Fibroblast of skin of back (primary cell): ENCODE data around the gene AHNAK2.
"Not testable (repeated sequence)": the region's sequence is repeated elsewhere in the genome, so short reads cannot be mapped to it uniquely, and the experiment has no call there.

Experiments used
- DNase-seq: peaks from one replicate; pipeline ENCODE4 v3.0.0-alpha.2; 2013

The AHNAK2 gene

DNA sequence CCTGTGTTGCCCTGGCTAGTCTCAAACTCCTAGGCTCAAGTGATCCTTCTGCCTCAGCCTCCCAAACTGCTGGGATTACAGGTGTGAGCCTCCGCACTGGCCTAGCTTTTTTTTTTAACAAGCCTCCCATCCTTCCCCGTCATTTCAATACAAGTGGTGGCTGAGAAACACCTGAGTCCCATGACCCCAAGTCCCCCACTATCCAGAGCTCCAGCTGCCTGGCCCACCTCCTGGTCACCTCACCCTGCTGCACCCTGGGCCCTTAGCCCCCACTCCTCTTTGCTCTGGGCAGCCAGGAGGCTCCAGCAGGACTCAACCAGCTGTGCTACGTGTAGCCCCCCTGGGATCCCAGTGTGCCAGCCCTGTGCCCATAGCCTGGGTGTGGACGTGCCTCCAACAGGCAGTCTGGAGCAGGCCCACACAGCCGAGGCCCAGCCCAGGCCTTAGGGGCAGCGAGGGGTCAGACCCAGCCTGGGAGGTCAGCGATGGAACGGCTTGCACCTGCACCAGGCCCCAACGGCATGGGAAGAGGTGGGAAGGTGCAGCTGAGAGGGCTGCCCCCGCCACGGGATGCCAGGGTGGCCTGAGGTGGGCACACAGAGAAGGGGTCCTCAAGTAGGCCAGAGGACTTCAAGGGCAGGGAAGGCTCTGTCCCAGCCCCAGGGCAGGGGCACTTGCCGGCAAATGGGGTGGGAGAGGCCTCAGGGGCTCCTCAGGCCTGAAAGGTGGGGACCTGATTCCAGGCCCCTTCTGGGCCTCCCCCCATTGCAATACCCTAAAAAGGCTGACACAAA, 6.5 kb downstream of the AHNAK2 start:
- DNase-seq = no peak

DNA sequence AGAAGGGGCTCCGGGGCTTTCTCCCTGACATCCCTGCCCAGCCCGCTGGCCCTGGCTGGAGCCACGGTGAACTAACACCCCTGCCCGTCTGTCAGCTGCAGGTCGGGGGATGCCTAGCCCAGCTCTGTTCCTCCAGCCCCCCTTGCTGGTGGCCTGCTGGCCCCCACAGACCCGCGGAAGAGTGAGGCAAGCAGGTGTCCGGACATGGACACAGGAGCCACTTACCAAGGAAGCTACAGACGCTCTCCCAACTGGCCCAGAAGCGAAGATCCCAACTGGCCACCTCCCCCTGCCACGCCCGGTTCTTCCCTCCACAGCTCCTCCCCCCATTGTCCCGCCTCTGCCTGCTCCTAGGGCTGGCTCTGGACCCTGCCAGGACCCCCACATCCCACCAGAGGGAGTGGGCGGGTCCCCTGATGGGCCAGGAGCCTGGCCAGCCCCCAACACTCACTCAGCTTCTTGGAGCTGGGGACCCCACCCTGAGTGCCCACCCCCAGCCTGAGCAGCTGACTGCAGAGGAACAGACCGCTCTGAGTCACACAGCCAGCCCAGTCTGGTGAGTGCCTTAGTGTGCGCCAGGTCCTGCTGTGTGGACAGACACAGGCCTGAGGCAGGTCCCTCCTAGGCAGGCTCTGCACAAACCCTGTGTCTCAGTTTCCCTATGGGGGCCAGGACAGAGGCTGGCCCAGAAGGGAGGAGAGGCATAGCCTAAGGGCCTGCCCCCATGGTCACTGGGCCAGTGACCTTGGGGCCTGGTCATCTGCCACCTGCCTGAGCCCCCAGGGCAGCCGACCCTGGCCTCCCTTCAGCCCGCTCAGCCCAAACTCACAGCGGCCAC, 7.7 kb downstream of the AHNAK2 start:
- peak; percentile 94 for DNase-seq

DNA sequence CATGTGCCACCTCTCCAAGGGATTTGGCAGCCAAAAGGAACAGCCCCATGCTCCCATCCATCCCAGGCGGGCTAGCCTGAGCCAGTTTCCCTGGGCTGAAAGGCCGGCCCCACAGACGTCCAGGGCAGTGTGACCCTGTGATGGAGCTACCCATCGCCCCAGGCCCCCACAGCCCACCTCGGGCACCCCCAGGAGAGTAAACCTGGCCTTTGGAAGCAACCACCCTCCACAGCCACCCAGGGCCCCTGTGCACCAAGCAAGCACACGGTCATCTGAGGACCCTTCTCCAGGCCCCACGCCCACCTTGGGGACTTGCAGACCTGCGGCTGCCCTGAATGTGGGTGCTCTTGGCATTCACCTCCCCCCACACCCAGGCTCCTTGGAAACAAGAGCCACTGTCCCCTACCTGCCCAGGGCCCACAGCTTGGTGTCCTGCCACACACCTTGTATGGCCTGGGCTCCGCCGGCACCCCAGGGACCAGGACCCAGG, 8.4 kb downstream of the AHNAK2 start:
- DNase-seq = no peak

DNA sequence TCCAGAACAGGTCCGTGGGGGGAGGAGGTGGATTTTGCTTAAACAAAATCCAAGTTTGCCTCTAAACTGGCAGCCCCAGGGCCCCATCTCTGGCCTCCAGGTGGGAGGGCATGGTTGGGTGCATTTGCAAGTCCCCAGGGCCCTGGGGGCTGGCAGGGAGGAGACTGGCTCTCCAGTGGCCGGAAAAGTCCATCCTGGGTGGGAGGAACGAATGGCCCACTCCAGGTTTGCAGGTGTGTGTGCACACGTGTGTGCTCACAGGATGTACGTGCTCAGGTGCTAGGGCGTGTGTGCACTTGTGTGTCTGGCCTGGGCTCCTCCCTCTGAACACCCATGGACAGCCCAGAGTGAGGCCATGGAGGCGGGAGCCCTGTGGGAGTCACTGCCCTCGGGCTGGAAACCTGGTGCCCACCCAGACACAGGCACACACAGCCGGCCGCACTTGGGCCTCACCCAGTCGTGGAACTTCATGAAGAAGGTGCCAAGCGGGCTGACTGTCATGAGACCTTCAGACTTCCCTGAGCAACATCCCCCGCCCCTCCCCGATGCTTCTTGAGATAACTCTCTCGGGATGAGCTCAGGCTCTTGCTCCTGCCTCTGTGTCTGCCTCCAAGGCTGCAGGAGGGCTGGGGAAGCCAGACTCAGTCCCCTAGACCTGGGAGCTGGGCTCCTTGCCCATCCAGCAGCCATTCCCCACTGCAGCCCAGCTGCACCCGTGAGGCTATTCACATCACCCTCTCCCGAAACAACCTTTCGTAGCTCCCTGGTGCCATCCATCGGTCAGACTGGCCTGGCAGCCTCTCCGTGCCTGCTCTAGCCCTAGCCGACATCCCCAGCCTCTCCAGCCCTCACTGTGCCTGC, 9.4 kb downstream of the AHNAK2 start:
- DNase-seq = peak; percentile 44

DNA sequence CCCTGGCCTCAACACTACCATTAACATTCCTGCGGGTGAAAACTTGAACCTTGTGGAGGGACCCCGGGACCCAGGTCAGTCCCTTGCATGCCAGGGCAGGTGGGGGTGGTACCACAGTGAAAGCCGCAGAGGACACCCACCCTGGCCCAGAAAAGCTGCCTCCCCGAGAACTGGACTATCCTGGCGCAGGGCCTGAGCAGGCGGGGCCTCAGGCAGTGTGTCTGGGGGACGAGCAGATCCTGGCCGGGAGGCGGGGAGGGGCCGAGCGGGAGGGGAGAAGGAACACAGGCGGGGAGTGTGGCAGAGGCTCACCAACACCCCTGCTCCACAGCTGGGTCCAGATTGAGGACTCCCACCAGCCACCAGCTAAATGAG, 10.0 kb downstream of the AHNAK2 start:
- DNase-seq = peak; percentile 73

DNA sequence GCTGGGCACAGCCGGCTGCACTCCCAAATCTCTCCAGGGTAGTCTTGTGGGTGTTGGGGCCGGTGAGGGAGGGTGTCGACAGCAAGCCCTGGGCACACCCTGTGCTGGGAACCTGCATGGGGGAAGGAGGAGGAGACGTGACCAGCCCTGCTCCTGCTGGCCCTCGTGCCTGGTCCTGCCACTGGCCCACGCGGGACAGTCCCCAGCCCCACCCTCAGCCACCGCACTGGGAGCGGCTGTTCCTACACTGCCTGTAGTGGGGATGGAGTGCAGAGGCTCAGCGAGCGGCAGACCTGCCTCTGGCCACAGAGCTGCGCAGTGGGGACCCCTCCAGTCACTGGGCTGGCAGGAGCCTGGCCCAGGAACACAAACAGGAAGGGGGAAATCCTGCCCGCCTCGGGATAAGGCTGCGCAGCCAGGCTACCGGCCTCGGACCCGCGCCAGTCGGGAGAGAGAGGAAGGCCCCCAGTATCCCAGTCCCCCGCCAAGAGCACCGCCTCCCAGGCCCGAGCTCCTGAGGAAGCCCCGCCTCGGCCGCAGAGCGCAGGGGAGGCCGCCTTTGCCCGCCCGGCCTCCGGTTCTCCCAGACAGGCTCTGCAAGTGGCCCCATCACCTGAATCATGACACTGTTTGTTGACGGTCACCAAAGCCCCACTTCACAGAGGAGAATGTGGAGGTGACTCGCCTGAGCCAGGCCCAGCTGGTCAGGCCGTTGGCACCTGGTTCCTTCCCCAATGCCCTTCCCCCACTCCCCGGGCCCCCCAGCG, 10.6 kb downstream of the AHNAK2 start:
- peak; percentile 52 for DNase-seq

DNA sequence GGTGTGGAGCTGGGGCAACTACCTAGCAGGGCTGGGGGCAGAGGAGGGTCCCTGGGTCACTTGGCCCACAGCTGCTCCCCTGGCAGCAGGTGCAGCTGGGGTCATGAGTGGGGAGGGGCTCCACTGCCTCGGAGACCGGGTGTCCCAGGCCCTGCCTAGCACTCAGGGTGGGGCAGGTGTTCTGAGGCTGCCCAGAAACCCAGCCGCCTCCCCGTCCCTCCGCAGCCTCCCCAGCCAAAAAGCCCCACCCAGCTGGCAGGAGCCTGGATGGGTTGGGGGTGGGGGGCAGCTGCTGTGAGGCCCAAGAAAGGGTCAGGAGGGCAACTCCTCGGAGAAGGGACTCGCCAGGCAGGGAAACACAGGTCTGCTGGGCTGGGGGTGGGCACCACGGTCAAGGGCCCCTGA, 11.2 kb downstream of the AHNAK2 start:
- no peak for DNase-seq

DNA sequence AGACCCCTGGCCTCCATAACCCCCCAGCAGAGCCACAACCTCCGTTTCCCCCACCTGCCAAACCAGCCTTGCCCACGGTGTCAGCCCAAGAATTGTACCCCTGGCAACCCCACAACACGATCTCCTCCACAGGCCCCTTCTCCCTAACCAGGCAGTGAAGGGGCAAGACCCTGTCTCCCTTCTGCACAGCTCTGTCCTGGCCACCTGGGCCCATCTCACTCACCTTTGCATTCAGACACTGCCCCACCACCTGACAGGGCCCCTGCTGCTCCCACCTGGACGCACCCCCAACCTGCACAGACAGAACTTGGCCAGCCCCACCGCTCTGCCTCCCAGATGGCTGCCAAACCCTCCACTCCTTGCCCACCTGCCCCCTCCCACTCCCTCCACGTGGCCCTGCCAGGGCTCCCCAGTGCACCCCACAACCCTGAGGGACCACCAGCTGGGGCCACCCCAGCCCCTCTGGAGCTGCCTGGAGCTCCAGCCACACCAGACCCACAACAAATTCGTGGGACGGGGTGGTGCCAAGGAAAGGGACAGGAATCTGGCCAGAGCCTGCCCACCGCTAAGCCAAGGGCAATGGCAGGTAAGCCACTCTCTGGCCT, 11.8 kb downstream of the AHNAK2 start:
- no peak for DNase-seq

DNA sequence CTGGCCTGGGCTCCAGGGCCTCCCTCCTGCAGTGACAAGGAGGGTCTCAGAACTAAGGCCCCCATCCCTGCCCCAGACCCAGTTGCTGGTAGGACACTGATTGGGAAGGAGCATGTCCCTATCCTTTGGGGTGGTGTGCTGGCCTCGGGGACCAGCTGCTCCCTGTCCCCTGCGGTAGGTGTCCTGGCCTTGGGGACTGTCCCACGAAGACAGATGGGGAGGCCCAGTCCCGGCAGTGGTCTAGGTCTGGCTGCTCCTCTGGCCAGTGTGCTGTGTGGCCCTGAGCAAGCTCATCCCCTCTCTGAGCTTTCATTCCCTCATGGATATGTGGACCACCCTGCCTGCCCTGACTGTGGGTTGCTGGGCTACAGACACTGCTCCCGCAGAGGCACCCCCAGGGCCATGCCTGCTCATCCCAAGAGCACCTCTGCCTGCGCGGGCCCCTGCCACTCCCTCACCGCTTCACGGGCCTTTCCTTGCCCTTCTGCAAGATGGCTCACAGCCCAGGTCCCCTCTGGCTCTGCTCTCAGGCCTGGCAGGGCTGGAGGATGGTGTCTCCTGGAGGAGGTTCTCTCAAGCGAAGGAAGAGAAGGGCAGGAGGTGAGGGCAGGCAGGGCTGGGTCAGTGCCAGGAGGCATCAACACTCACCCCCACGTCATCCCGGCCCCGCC, 12.5 kb downstream of the AHNAK2 start:
- no peak for DNase-seq

DNA sequence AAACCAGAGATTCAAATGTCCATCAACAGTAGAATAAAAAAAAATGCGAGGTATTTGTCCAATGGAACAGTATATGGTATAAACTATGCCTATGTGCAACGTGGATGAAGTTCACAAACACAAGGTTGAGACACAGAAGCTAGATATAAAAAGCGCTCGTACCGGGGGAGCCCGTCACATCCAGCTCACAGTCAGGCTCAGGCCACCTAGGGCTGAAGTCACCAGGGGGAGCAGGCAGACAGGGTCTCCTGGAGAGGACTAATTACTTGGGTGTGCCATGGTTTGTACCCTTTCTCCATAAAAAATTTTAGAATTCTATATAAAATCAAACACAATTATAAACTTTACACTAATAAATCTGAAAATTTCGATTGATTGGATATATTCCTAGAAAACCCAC, 13.6 kb downstream of the AHNAK2 start:
- DNase-seq = no peak

DNA sequence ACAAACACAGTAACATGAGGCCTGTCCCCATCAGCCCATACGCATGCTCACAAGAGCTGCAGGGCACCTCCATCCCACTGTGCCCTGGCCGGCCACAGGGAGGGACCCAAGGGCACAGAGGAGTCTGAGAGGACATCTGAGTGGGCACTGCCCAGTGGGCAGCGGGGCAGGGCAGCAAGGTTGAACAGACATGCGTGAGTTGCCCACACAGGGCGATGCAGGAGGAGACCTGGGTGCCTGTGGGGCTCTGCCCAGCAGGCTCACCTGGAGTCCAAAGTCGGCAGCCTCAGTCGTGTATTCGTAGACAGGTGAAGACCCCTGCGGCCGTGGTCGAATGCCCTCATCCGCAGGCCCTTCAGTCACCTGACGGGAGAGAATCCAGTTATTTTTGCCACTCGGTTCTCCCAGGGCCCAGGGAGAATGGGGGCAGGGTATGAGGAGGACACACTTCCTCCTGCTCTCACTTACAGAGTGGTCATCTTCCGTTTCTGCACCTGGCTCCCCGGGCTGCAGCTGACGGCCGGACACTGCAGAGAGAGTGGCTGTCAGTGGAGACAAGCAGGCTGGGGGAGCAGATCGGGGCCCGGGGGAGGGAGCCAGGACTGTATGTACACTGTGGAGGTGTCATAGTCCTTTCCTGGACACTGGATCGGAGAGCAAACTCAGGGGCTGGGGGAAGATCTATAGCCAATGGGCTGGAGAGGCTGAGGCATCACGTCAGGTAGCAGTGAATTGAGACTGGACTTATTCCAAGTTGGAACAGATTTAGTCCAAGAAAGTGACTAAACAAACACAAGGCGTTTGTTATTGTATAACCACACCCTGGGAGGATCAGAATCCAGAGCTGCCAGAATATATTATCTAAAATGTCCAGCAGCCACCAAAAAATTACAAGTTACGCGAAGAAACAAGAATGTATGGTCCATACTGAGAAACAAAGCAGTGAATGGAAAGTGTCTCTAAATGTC, 20.7 kb downstream of the AHNAK2 start:
- DNase-seq = no peak

DNA sequence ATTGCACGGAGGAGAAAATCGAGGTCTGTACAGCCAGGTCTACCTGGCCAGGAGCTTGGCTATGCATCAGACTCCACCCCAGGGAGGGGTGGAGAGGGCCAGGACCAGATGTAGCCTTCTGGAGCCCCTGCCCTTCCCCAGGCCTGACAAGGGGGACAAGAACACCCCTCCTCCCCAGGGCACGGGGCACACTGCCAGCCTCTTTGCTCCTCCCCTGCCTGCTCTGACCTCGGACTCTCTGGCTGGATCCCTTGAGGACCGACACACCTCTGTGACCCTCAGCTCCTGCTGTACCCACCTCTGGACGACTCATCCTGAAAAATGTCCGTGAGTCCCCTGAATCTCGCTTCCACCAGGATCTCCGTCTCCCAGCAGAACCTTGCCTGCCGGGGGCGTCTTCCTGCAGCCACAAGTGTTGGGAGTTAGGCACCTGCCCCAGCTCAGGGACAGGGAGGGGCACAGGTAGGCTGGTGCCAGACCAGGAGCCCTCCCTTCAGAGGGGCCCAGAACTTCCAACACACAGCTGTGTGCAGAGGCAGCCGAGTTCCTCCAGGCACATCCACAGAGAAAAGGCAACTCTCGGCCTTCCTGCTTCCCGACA, 21.8 kb downstream of the AHNAK2 start:
- no peak for DNase-seq

DNA sequence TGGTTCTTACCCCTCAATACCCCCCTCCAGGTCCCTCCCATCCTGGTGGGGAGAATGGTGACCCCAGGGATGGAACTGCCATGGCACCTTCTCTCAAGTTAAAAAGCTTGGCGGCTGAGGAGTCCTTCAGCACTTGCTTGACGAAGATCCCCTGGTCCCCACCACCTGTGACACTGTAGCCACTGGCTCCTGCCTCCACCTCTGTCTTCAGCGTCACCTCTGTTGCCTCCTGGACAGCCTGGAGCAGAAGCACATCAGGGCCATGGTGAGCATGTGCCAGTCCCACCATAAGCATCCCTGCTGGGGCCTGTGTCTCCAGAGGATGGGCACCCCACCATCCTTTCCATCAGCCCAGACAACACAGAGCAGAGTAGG, 22.8 kb downstream of the AHNAK2 start:
- DNase-seq = no peak

DNA sequence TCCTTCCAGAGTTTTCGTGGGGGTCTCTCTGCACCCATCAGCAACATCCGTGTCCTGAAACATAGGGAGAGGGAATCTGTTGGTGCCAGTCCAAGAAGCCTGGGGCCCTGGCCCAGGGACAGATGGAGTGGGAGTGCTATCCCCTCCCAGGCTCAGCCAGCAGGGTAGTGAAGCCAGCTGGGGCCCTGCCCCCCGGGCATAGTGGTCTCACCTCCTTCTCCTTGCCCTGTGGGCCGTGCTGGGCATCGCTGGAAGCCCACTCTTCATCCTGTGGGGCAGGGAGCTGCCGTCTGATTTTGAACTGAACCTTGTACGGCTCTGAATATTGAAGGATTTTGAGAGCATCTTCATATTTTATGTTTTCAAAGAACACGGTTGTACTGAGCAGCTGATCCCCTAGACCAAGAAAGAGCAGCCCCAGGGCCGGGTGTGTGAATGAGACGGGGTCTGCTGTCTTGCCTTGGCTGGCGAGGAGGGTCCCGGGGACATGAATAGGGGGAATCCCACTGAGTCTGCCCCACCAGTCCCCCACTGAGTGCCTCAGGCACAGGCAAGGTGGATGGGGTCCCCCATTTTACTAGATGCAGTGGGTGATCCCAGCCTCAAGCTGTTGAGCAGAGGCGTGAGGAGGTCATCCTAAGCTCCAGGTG, 23.3 kb downstream of the AHNAK2 start:
- no peak for DNase-seq

DNA sequence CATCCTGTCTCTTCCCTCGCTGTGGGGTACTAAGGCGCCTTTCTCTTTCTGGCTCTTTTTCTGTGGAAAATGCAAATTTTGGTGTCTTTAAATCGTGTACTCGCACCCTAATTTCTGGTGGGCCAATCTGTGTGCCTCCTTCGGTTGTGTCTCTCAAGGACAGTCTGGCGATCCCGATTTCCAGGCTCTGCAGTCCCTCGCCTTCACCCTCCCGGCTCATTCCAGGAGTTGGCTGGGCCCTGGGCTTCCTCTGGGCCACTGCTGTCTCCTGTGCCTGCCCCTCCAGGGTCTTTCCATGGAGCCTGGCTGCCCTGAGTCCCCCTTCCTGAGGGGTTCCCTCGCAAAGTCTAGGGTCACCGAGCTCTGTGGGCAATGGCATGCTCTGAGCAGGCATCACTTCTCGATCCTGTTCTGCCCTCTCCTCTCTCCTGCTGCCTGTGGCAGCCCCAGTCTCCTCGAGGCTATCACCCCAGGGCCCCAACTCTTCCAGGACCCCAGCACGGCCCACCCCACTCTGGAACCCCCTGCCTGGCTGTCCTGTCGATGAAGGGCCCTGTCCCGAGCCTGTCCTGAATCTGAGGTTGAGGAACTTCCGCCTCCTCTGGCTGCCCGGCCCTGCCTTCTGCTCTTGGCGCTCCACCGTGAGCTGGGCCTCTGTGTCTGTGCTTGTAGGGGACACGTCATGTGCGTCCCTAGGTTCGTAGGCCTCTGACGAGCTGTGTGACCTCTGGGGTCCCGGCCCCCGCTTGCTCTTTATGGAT, 24.1 kb downstream of the AHNAK2 start:
- no peak for DNase-seq

DNA sequence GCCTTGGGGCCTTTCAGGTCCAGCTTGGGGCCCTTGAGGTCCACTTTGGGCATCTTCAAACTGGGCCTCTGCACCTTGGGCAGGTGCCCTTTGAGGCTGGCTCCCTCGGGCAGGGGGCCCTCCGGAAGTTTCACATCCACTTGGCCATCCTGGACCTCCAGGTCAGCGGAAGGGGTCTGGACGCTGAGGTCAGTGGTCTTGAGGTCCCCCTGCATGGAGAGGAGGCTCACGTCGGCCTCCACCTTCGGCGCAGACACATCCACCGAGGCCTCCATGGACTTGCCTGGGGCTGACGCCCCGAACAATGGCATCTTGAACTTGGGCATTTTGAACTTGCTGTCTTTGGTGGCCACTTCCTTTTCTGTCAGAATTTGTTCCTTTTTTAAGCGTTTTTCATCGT, 25.1 kb downstream of the AHNAK2 start:
- no peak for DNase-seq

DNA sequence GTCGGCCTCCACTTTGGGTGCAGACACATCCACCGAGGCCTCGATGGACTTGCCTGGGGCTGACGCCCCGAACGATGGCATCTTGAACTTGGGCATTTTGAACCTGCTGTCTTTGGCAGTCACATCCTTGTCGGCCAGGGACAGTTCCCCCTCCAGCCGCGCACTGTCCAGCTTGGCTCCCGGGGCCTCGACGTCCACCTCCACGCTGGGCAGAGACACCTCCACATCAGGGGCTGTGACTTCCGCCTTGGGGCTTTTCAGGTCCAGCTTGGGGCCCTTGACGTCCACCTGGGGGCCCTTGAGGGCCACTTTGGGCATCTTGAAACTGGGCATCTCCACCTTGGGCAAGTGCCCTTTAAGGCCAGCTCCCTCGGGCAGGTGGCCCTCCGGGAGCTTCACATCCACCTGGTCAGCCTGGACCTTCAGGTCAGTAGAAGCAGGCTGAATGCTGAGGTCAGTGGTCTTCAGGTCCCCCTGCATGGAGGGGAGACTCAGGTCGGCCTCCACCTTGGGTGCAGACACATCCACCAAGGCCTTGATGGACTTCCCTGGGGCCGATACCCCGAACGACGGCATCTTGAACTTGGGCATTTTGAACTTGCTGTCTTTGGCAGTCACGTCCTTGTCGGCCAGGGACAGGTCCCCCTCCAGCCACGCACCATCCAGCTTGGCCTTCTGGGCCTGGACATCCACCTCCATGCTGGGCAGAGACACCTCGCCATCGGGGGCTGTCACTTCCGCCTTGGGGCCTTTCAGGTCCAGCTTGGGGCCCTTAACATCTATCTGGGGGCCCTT, 26.1 kb downstream of the AHNAK2 start:
- DNase-seq = not testable (repeated sequence)
